Measurements from ENCODE around the gene LRRC32. TPM values are rescaled to one million over a fixed set of nuclear protein-coding genes. Genes with fewer than 3 reads are reported as not detected.
A peak's percentile ranks its signal among the peaks of the same experiment; 100 is the strongest.

Gene LRRC32
- total RNA-seq, 2 experiments from 2014 or later = 0.23 to 0.32 TPM

DNA sequence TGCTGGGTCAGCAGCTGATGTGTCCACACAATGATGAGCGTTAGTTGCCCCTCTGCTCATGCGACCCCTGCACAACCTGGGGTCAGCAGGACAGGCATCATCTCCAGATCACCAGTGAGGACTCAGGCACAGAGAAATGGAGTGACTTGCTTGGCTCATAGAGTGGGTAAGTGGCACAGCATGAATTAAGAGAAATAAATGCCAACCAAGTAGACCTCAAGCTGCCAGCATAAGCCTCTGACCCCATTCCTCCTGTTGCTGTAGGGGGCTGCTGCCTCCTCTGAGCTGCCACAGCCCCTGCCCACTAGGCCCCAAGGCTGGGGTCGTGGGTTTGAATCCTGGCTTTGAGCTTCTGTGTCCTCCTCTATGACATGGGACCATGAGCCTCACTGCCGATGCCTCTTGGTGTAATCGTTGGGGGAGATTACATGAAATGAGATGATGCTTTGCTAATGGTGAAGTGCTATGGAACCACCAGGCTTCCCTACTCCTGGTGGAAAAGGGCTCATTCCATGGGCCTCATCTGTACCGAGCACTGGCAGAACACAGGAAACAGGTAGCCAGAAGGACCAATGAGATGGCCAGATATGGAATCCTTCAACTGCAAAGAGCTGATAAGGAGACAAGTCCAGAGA lies 33.6 kb downstream of the LRRC32 start:
- POLR2A ChIA-PET = no interaction called here
- H3K9me3 Mint-ChIP-seq (ENCODE audit: insufficient read depth) = no peaks in the 10 kb centered on the region
- peaks cover 25% of the 10 kb centered on the region for H3K27me3 Mint-ChIP-seq (ENCODE audit: low read depth)
- H3K4me3 Mint-ChIP-seq = no peak overlapping the region
- H3K36me3 Mint-ChIP-seq (ENCODE audit: low read depth) = no peaks in the 10 kb centered on the region
- H3K27ac Mint-ChIP-seq = no peak overlapping the region
- no peak for DNase-seq
- ATAC-seq = no peak
- H3K4me1 Mint-ChIP-seq (ENCODE audit: low read depth) = peaks cover 8% of the 10 kb centered on the region
- CTCF ChIA-PET = no interaction called here

DNA sequence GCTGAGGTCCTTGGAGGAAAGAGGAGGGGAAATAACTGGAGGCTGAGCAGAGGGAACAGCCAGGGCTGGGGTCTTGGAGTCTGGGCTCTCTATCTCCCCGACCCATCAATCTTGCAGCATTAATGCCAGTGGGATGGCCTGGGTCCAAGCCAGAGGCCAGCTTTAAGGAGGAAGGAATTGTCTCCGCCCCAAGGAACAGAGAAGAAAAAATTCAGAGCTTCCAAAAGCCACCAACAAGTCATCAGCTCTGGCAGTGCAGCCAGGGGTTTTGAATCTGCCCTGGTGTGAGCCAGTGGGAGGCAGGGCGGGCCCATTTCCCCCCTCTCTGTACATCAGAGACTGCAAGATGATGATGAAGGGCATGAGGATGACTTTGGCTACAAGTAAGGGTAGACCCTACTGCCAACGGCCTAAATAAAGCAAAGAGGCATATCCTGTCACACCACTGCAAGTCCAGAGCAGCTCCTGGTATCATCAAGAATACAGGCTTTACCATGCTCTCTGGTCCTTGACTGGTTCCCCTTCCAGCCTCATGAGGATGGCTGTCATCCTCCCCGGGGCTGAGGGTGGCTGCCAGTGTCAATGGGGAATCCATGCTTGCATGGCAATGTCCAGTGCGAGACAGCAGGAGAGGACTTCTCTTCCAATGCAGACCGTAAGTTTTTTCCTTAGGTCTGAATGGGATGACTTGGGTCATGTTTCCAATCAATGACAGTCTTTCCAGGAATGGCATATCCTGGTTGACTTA lies 34.4 kb downstream of the LRRC32 start:
- ChIA-PET POLR2A (no interaction called here), CTCF (no interaction called here)
- no peaks in the 10 kb centered on the region for H3K9me3 Mint-ChIP-seq (ENCODE audit: insufficient read depth)
- H3K36me3 Mint-ChIP-seq (ENCODE audit: low read depth) = no peaks in the 10 kb centered on the region
- peaks cover 21% of the 10 kb centered on the region for H3K27me3 Mint-ChIP-seq (ENCODE audit: low read depth)
- H3K4me3 Mint-ChIP-seq = no peak overlapping the region
- no peak overlapping the region for H3K27ac Mint-ChIP-seq
- no peak for DNase-seq
- peaks cover 8% of the 10 kb centered on the region for H3K4me1 Mint-ChIP-seq (ENCODE audit: low read depth)
- ATAC-seq = no peak

DNA sequence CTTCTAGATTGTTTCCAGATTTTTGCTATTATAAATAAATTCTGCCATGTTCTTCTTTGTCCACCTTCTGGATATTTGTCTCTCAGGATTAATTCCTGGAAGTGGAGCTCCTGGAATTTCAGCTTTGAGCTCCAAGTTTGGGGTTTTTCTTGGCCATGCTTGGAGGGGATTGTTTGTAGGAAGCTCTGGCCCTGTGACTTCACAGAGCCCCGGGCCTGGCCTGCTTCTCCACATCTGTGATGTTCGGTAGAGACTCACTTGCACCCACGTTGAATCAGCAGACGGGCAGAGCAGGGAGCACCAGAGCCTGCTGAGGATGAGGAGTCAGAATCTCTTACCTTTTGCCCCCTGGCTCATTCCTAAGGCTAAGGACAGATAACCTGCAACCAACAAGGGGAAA lies 35.7 kb downstream of the LRRC32 start:
- Mint-ChIP-seq H3K9me3 (ENCODE audit: insufficient read depth) (no peaks in the 10 kb centered on the region), H3K27ac (no peak overlapping the region), H3K4me3 (no peak overlapping the region), H3K4me1 (ENCODE audit: low read depth) (peaks cover 16% of the 10 kb centered on the region), H3K27me3 (ENCODE audit: low read depth) (peaks cover 16% of the 10 kb centered on the region), H3K36me3 (ENCODE audit: low read depth) (no peaks in the 10 kb centered on the region)
- ATAC-seq = no peak
- DNase-seq = no peak
- ChIA-PET POLR2A (interaction anchor here (0.7 kb wide), 1 partner anchor 68 kb away, joined by 3 read pairs; no protein-coding TSS in a partner anchor), CTCF (no interaction called here)

DNA sequence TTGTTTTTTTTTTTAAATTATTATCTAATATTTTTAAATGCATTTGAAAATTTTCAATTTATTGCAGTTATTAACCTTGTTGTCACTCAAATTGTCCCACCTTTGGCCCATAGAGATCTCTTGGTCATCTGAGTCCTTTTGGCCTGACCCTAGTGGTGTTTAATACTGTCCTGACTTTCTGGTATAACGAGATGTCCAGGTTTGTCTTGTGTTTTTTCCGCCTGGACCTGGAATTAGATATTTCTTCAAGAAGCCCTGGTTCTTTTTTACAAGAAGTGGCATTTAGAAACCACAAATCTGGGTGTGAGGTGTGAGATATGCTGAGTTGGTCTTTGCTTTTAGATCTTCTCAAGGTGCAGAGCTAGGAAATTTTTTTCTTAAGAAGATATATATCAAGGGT lies 38.1 kb downstream of the LRRC32 start:
- Mint-ChIP-seq H3K4me3 (no peak overlapping the region), H3K27me3 (ENCODE audit: low read depth) (peaks cover 9% of the 10 kb centered on the region), H3K9me3 (ENCODE audit: insufficient read depth) (no peaks in the 10 kb centered on the region), H3K4me1 (ENCODE audit: low read depth) (peaks cover 37% of the 10 kb centered on the region), H3K36me3 (ENCODE audit: low read depth) (no peaks in the 10 kb centered on the region), H3K27ac (no peak overlapping the region)
- DNase-seq = no peak
- POLR2A ChIA-PET = no interaction called here
- CTCF ChIA-PET = interaction anchor here (0.8 kb wide), 1 partner anchor 12 kb away, joined by 3 read pairs; no protein-coding TSS in a partner anchor
- no peak for ATAC-seq

DNA sequence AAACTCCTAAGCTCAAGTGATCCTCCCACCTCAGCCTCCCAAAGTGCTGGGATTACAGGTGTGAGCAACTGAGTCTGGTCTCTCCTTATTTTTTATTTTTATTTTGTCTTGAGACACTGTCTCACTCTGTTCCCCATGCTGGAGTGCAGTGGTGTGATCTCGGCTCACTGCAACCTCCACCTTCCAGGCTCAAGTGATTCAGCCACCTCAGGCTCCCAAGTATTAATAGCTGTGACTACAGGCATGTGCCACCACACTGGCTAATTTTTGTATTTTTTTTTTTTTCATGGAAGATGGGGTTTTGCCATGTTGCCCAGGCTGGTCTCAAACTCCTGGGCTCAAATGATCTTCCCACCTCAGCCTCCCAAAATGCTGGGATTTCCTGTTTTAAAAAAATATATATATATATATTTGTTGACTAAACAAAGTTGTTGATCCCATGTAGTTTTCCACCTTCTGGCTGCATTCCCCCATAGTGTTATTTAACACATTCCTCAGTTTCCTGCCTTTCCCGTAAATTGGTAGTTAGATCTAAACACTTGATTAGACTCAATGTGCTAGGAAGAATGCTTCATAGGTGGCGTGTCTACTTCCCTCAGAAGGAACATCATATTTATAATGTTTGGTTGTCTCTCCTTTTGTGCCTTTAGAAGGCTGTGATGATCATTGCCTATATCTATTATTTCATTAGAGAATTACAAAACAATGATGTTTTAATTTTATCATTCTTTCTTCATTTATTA lies 38.8 kb downstream of the LRRC32 start:
- DNase-seq (no peak), ATAC-seq (no peak)
- Mint-ChIP-seq H3K27me3 (ENCODE audit: low read depth) (peaks cover 9% of the 10 kb centered on the region), H3K36me3 (ENCODE audit: low read depth) (peaks cover 3% of the 10 kb centered on the region), H3K9me3 (ENCODE audit: insufficient read depth) (no peaks in the 10 kb centered on the region), H3K4me1 (ENCODE audit: low read depth) (peaks cover 42% of the 10 kb centered on the region), H3K27ac (no peak overlapping the region), H3K4me3 (no peak overlapping the region)
- ChIA-PET POLR2A (no interaction called here), CTCF (interaction anchor here (0.6 to 0.8 kb wide), 2 partner anchors 13 to 212 kb away, joined by 3 read pairs; no protein-coding TSS in a partner anchor)

DNA sequence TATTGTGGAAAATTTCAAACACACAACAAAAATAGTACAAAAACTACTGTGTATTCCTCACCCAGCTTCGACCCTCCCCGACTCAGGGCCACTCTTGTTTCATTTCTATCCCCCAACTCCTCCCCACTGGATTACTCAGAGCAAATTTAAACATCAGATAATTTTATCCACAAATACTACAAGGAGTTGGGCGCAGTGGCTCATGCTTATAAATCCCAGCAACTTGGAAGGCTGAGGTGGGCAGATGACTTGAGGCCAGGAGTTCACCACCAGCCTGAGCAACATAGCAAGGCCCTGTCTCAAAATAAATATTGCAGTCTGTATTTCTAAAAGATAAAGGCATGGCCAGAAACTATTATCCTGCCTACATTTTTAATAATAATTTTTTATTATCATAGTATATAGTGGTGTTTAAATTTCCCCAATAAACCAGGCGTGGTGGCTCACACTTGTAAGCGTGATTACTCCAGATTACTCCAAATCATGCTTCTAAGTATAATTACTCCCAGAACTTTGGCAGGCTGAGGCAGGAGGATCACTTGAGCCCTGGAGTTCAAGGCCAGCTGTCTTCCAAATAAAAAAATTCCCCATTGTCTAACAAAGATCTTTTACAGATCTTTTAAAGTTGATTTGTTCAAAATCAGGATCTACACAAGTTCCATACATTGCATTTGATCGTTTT lies 39.8 kb downstream of the LRRC32 start:
- POLR2A ChIA-PET = no interaction called here
- H3K27ac Mint-ChIP-seq = peak overlapping the region; percentile 41
- no peak for ATAC-seq

DNA sequence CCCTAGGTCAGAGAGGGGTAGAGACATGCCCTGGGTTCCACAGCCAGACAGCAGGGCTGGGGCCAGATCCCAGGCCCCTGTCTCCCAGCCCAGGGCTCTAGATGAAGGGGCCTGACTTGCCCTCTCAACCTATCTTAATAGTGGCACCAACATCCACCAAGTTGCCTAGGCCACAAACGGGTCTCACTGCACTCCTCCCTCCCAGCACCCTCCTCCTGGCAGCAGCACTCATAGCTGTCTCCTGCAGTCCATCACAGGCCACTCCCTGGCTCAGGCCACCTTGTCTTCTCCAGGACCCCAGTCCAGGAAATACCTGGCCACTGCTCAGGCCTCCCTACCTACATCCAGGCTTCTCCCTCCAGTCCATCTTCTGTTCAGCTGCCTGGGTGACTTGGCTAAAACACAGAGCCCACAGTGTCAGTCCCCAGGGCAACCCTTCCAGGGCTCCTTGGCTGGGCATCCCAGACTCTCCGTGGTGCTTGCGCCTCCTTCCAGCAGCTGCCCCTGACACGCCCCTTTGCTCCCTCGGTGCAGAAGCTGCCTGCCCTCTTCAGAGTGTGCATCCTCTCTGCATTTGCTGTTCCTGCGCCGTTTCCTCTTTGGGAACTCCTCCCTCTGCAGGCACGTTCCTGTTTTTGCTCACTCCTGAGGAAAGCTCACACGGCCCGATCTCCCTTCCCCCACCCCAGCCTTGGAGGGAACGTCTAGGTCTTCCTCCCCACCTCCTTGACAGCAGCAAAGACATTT lies 40.5 kb downstream of the LRRC32 start:
- ChIA-PET POLR2A (no interaction called here), CTCF (interaction anchor here (1.1 to 1.5 kb wide), 3 partner anchors 14 to 43 kb away, joined by 3 to 4 read pairs (median 3); no protein-coding TSS in a partner anchor)
- Mint-ChIP-seq H3K27ac (peak overlapping the region; percentile 41), H3K4me1 (ENCODE audit: low read depth) (peaks cover 57% of the 10 kb centered on the region), H3K9me3 (ENCODE audit: insufficient read depth) (peaks cover 9% of the 10 kb centered on the region), H3K36me3 (ENCODE audit: low read depth) (peaks cover 15% of the 10 kb centered on the region), H3K27me3 (ENCODE audit: low read depth) (peaks cover 19% of the 10 kb centered on the region), H3K4me3 (no peak overlapping the region)
- ATAC-seq (no peak), DNase-seq (no peak)

More for the DNA sequence above, 39.8 kb downstream of the LRRC32 start:
- Mint-ChIP-seq H3K9me3 (ENCODE audit: insufficient read depth) (peaks cover 2% of the 10 kb centered on the region), H3K27me3 (ENCODE audit: low read depth) (peaks cover 12% of the 10 kb centered on the region), H3K4me3 (no peak overlapping the region), H3K4me1 (ENCODE audit: low read depth) (peaks cover 52% of the 10 kb centered on the region), H3K36me3 (ENCODE audit: low read depth) (peaks cover 7% of the 10 kb centered on the region)
- no peak for DNase-seq
- CTCF ChIA-PET = interaction anchor here (0.6 to 1.1 kb wide), 2 partner anchors 14 to 211 kb away, joined by 3 read pairs; no protein-coding TSS in a partner anchor

DNA sequence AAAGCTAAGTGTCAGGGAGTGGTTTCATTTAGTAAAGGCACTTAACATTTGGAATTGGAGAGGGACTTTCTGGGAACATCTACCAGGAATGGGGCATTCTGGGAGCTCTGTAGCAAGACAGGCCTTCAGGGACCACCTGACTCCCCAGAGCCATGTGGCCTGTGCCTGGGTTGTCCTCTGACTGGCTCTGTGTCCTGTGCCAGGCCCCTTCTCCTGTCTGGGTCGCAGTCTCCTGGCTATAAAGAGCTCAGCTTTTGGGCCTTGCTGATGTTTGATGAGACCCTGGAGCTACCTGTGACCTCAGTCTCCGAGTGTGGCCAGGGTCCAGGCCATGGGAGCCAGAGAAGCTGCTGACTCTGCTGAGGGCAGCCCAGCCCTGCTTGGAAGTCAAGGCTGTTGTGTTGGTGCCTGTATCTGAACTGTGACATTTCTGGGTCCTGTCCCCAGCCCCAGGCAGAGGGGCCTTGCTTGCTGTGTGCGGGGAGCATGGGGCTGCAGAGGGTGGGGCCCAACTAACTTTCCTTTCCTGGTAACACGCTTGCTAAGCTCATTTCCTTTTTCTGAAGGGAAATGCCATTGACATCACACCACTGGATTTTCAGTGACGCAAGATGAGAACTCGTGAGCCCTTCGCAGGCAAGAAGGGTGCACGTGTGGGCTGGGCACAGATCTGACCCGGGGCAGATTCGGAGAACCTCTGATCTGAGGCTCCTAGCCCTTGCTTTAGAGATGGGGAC lies 41.3 kb downstream of the LRRC32 start:
- Mint-ChIP-seq H3K4me3 (no peak overlapping the region), H3K9me3 (ENCODE audit: insufficient read depth) (peaks cover 9% of the 10 kb centered on the region), H3K36me3 (ENCODE audit: low read depth) (peaks cover 15% of the 10 kb centered on the region), H3K4me1 (ENCODE audit: low read depth) (peaks cover 57% of the 10 kb centered on the region), H3K27me3 (ENCODE audit: low read depth) (peaks cover 18% of the 10 kb centered on the region), H3K27ac (peak overlapping the region; percentile 41)
- DNase-seq (peak; percentile 51), ATAC-seq (peak; percentile 31)
- ChIA-PET POLR2A (no interaction called here), CTCF (interaction anchor here (0.7 to 1.5 kb wide), 5 partner anchors 15 to 92 kb away, joined by 3 to 4 read pairs (median 3); no protein-coding TSS in a partner anchor)

DNA sequence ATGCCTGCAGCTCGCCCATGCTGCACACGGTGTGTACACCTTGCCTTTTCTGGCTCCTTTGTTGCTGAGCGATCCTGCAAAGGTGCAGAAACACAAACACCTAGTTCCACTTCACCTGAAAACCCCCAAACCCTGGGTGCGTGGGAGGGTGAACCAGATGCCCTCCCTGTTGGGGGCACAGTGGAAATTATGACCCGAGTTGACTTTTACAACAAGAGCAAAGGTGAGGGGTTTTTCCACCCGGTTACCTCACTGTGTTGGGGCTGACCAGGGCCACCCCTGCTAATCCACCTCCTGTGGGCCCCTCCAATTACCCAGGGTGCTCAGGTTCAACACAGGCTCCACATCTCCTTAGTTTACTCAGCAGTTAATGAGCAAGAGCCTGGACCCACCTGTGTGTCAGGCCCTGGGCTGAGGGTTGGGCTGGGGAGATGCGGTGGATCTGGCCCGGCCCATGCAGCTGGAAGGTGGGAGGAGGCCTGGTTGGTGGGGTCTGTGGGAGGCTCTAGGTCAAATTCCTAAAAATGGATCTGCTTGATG lies 42.1 kb downstream of the LRRC32 start:
- CTCF ChIA-PET = interaction anchor here (1.0 to 1.5 kb wide), 2 partner anchors 36 to 93 kb away, joined by 3 to 4 read pairs; no protein-coding TSS in a partner anchor
- Mint-ChIP-seq H3K4me3 (no peak overlapping the region), H3K36me3 (ENCODE audit: low read depth) (peaks cover 15% of the 10 kb centered on the region), H3K4me1 (ENCODE audit: low read depth) (peaks cover 57% of the 10 kb centered on the region), H3K27ac (peak overlapping the region; percentile 53), H3K27me3 (ENCODE audit: low read depth) (peaks cover 13% of the 10 kb centered on the region), H3K9me3 (ENCODE audit: insufficient read depth) (peaks cover 9% of the 10 kb centered on the region)
- POLR2A ChIA-PET = no interaction called here
- DNase-seq (peak; percentile 29), ATAC-seq (no peak)

DNA sequence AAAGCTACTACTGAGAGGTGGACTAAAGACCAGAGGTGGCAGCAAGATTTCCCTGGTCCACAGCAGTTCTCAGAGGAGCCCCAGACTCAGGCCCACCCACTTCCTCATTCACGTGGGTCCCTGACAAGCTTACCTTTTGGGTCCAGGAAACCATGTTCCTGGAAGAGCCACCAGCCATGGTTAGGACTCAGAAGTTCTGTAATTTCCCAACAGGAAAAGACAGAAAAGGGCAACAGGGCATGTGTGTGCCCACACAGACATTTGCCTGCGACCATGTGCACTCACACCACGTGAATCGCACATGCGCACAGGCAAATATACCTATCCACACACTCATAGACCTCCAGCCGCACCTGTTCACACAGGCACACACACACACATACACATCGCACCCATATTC lies 42.9 kb downstream of the LRRC32 start:
- peaks cover 9% of the 10 kb centered on the region for H3K9me3 Mint-ChIP-seq (ENCODE audit: insufficient read depth)
- ATAC-seq (peak; percentile 17), DNase-seq (peak; percentile 27)
- peaks cover 15% of the 10 kb centered on the region for H3K36me3 Mint-ChIP-seq (ENCODE audit: low read depth)
- no peak overlapping the region for H3K27ac Mint-ChIP-seq
- ChIA-PET CTCF (no interaction called here), POLR2A (no interaction called here)
- H3K4me3 Mint-ChIP-seq = no peak overlapping the region
- peaks cover 19% of the 10 kb centered on the region for H3K27me3 Mint-ChIP-seq (ENCODE audit: low read depth)
- H3K4me1 Mint-ChIP-seq (ENCODE audit: low read depth) = peaks cover 56% of the 10 kb centered on the region

Measured in activated CD8-positive, alpha-beta T cell treated with anti-CD3 and anti-CD28 coated beads, Interleukin-2, amount 10 ng/mL, durations not matched to agents 7 days and 5 days (primary cell).